CD4-positive, alpha-beta T cell treated with Interleukin-4 for 4 hours (primary cell): ENCODE results near the gene BMPER.

Experiments
- DNase-seq: peaks from one replicate; pipeline ENCODE4 v3.0.0-alpha.2; 2020

The BMPER gene

DNA sequence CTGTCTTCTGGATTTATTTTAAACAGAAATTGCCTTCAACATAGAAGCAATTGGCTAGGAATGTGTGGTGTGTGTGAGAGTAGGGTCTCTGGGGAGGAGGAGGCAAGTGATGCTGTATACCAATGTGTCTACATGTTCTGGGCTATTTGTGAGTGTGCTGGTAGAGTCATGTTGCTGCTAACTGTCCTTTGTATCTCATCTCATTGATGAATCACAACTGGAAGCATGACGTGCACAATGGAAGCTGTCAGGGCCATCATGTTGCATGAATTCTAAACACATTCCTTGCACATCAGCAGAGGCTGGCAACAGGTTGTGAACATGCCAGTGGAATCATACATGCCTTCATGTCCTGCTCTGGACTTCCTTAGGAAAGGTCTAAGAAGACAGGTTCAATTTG, 199.7 kb downstream of the BMPER start:
- DNase-seq: no peak

GRCh38 chr7:34107276-34107675, 201.9 kb downstream of the BMPER start:
- DNase-seq: no peak

DNA sequence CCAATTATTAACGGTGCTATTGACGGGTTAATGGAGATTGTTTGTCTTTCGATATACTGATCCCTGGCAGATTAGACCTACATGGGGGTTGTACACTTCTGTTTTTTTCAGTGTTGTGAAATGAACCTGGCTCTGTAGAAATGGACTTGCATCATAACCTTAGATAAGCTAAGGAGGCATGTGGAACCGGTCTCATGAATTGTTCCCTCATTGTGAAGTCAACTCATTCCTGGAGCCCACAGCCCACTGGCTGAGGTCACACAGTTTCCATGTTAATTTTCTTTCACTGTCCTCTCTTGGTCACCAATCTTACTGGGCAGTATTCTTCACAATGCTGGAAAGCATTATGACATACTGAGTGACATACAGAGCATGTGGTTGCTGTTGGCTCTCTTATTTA, 202.8 kb downstream of the BMPER start:
- no peak for DNase-seq

DNA sequence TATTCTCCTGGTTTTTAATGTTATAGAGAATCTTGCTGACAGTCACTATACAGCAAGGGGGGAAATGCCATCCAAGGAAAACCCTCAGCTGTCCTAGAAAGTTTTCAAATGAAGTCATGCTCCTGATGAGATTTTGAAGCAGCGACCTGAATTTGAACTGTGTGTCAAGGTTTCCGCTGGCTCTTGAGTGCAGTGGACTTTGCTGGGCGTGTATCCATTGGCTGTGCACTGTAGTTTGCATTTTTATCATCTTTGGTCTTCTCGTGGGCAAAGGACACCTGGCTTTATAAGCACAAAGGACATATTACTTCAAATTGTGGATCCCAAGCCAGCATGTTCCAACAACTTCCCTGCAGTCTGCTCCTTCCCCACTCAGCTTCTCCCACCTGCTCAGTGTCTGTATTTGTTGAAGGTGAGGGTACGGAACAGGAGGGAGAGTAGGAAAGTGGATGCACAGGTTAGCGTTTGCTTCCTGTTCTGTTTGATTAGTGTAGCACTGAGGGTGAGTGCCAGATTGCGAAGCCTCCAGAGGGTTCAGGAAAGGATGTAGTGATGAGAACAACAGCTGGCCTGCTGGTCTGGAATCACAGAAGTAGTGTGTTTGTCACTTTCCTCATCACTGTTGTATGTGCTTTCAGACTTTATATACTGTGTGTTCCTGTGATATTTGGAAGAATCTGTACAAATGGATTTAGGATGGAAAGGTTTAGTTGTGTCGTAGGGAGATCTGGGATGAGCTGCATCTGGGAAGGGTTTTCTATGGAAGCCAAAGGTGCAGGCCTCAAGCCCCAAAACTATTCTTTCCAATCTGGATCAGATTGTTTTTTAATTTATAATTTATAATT, 204.8 kb downstream of the BMPER start:
- no peak for DNase-seq

GRCh38 chr7:34111031-34111430, 205.7 kb downstream of the BMPER start:
- no peak for DNase-seq

DNA sequence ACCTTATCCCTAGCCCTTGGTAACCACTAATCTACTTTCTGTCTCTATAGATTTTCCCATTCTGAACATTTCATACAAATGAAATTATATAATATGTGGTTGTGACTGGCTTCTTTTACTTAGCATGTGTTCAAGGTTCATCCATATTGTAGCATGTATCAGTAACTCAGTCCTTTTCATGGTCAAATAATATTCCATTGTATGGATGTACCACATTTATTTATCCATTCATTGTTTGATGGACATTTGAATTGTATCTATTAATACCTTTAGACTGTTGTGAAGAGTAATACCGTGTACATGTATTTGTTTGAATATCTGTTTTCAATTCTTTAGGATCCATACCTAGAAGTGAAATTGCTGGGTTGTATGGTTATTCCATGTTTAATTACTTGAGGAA, 210.2 kb downstream of the BMPER start:
- DNase-seq: no peak

DNA sequence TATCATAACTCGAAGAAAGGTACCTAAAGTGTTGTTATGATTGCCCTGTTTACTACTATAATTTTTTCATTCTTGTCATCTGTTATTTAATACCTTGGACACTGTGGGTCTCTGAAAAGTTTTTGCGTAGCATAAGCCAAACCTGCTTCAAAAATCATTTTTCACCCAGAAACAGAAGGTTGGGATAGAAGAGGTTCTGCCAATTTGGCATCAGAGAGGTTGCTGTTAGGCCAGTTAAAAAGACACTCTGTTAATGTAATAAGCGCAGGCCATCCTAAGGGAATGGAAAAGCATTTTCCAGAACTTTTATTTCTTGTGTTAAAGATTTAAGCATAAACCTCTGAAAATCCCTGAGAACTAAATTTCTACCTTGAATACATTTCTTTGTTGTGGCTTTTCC, 212.2 kb downstream of the BMPER start:
- no peak for DNase-seq

DNA sequence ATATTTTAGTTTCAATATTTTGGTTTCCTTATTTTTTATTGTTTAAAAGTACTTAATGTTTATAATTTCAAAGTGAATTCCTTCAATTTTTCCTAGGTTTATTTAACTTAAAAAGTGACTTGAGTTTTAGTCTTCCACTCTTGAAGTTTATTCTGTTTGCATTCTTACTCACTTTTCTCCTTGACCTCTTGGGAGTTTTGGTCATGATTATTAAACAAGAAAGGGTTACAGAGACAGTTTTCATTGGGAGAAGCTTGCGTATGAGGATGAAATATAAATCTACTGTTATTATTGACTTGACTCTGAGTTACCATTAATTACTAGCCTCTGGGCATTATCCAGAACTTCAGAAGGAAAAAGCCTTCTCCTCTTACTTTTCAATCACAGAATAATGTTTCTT, 216.0 kb downstream of the BMPER start:
- no peak for DNase-seq

GRCh38 chr7:34123316-34123715, 218.0 kb downstream of the BMPER start:
- DNase-seq: no peak

DNA sequence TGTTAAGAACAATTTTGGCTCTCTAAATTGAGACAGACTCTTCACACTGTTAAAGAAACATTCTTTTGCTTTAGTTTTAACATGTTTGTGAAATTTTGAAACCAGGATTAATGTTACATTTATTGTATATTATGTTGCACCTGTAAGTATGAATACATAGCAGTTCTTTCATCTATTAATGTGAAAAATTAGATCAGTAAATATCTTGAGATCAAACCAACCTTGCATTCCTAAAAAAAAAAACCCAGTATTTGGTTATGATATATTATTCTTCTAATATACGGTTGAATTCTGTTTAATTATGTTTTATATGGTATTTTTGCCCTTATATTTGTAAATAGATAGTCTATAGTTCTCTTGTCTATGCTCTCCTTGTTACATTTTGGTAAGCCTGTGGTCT, 219.4 kb downstream of the BMPER start:
- no peak for DNase-seq

GRCh38 chr7:34128762-34129161, 223.4 kb downstream of the BMPER start:
- DNase-seq: no peak

GRCh38 chr7:34130558-34131295, 225.4 kb downstream of the BMPER start:
- DNase-seq: no peak

DNA sequence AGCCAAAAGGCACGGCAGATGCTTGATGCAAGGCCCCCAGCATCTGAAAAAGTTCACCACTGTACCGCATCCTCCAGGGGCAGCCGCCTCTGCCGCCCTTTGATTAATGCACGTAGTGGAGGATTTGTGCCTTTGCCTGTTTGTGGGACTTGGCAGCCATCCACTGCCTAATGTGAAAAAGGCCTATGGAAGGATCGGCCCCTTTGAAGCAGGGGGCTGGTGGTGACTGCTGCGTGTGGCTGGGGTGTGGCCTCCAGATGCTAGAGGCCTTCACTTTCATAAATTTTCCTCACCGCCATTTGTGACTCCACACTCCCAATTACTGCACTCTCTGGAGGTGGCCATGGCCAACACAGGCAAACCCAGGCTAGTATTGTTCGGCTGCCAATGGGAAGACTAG, 226.0 kb downstream of the BMPER start:
- no peak for DNase-seq

GRCh38 chr7:34133356-34133982, 228.1 kb downstream of the BMPER start:
- DNase-seq: no peak

DNA sequence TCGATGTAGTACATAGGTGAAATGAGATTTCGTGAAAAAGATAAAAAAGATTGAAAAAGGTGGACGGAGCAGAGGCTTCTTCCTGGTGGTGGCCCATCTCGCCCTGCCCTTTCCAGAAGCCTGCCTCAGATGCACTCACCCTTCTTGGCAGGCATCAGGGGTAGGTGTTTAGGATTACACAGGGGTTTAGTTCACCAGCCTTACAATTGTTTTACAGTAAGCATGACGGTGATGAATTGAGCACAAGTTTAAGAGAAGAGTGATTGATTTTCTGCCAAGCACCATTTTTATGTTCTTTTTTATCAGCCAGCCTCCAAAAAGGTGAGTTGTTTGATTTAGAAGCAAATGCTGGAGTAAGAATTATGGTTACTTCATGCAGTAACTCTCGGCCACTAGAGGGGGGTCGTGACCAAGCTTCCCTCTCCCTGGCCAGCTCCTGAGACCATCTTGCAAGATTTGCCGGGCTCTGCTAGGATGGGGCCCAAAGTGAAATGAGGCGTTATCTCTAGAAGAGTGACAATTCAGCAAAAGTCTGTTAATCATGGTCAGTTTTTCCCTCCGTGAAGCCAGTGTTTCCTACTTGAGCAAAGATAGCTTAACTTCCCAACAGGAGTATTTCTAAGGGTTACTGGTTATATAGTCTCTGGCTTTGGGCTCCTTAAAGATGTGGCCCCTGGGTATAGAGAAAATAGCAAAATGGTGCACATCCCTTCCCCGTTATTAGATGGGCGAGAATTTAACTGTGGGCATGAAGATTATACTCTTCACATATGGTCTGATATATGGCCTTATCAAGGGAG, 228.8 kb downstream of the BMPER start:
- DNase-seq: no peak

DNA sequence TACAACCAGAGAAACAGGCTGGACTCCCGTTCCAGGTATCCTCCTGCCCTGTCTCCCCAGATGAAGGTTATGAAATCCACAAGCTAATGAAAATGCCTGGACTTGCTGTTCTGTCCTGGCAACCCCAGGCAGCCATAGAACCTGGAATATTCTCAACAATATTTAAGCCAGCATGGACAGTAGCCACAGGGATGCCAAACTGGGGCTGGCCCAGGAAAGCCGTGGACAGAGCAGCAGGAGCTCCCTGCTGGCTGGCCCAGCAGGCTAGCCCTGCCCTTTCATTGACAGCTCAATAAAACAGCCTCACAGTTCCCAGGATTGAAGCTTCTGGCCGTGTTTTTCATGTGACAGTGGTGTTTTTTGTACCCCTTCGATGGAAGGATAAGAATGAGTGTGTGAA, 230.6 kb downstream of the BMPER start:
- no peak for DNase-seq

GRCh38 chr7:34136698-34137097, 231.4 kb downstream of the BMPER start:
- DNase-seq: no peak

- no peak for DNase-seq
Measured at GRCh38 chr7:34137176-34137575, 231.8 kb downstream of the BMPER start.

- no peak for DNase-seq
Measured at GRCh38 chr7:34138483-34138882, 233.1 kb downstream of the BMPER start.

- no peak for DNase-seq
Measured at GRCh38 chr7:34139086-34139485, 233.7 kb downstream of the BMPER start.

DNA sequence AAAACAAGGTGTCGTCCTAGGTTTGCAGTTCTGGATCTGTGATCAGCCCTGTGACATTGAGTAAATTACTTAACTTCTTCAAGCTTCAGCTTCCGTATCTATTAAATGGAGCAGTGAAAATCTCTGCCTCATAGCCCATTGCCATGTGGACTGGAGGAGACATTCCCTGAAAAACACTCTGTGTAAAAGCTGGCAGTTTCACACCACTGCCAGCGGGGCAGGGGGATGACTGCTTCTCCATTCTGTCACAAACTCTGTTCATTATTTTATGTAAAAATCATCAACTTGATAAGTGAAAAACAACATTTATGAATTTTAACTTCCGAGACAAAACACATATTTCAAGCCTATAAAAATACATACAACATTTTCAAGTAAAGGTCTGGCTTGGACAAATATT, 234.7 kb downstream of the BMPER start:
- DNase-seq: no peak

- DNase-seq: no peak
Measured at GRCh38 chr7:34143402-34143801, 238.1 kb downstream of the BMPER start.

DNA sequence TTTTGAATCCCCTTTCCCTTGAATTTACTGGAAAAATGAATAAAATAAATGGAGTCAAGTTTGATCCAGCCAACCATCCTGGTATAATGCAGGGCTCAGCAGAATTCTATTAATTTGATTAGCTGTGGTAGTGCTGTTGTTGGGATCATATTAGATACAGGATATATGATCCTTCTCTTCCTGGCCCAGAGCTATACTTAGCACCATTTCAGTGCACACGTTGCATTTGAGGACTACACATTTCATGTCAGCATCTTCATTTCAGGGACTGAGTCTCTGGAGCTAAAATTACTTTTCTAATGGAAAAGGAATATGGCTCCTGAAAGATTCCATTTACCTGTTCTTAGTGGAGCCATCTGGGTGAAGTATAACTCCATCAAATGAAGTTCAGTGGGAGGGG, 240.3 kb downstream of the BMPER start:
- no peak for DNase-seq
